GM19438 (cell line): ENCODE results near the gene CHRNA9.

Experiments used
- ATAC-seq: cut with Tn5 transposase; IDR thresholded peaks from one replicate; pipeline ENCODE4 v1.9.1; 2021; ENCODE audit warnings: low read depth; ENCODE audit not compliant: unreplicated experiment

CHRNA9 gene

DNA sequence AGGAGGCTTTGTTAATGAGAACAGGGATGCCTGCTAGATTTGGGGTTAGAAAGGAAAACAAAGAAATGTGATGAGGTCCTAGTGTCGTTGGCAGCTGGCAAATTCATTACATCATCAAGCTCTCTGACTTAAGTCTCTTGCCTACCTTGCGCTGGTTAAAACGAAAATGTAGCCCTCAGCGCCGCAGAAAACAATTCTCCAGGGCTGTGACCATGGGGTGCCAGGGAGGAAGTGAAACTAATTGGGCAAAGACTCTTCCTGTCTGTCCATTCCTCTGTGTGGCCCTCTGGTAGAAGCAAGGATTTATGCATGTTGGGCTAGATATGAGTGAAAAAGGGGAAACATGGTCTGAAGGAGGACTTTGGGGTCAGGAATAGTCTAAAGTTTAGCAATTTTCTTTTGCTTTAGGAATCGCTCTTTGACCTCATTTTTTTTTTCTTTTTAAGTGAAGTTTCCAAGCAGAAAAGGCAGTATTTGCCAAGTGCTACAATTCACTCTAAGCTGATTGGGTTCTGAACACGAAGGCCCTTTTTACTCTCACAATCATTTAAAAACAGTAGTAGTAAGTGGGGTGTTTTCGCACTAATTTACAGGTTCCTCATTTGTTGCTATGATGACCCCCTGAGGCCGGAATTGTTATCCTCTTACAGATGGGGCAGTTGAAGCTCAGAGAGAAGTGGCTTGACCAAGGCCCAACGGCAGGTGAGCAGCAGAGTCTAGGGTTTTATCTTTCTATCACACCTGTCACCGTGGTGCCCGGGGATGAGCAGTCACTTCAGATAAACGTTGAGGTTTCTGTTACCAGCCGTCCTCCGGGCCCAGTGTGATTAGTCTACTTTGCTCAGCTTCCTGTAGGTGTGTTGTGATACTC lies 27.3 kb upstream of the CHRNA9 start:
- no peak for ATAC-seq

DNA sequence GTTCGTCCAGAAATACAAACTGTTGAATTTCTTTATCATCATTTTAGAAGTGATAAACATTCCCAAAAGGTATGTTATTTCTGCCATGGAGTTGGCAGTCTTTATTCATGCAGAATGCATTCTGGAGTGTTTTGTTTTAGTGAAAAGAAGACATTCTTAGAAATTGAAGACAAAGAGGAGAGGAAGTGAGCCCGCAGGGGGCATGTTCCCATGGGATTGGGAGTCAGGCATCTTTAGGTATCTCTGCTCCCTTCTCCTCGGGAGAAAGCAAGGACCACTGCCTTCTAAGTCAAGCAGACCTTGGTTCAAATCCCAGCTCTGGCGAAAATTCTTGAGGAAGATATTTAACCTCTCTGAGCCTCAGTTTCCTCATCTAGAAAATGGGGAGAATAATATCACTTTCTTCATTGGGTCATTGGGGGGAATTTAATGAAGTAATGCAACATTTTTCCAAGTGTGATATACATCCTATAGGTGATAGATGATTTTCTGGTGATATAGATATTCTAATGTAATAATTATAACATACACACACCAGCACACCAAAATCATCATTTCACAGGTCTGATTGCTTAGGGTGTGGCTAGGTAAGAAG lies 26.5 kb upstream of the CHRNA9 start:
- no peak for ATAC-seq

DNA sequence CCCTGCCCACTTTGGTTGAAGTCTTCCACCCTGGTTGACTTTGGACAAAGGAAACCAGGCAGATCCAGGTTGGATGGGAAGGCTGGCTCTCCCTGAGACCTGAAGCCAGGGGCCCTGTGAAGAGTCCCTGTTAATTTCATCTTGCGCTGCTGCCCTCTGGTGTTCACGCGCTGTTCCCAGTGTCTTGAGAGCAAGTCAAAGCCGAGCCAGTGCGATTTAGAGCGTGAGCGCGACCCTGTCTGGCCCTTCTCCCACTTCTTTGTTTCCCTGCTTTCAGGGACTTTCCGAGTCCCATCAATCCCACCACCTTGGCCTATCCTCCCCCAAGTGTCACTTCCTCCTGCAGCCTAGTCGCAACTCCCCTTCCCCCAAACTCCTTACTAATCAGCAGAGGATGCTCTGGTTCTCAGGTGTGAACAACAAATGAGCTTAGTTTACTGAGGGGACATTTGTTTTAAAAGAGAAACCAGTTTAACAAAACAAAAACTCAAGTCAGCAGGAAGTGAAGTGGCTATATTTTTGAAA lies 25.8 kb upstream of the CHRNA9 start:
- ATAC-seq, result peak; percentile 55

DNA sequence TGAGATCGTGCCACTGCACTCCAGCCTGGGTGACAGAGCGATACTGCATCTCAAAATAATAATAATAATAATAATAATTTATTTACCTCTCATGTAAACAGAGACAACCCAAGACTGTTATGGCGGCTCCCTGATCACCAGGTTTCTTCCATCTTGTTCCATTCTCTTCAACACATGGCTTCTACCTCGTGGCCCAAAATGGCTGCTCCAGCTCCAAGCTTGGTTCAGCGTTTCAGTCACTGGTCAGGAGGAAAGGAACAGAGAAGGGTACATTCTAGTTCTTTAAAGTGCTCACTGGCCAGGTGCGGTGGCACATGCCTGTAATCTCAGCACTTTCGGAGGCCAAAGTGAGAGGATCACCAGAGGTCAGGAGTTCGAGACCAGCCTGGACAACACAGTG lies 24.9 kb upstream of the CHRNA9 start:
- no peak for ATAC-seq

DNA sequence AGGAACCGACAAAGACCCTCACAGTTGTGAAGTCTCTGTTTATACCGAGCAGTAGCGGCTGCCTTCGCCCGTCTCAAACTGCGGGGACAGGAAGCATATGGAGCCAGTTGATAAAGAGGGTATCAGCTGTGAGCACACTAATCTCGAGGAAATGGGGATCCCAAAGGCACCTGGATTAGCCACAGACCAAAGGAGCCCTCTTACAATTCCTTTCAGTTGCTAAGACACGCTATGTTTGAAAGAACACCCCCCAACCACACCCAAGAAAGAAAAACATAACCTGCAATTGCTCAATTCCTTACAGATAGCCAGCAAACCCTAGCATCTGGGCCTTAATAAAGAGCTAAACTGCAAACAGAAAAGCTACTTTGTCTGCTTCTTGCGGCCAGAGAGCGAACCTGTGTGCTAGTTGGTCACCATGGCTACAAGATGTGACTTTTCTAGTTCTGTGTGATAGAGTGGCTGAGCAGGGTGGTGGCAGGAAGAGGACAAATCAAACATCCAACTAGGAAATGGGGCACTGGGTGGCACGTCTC lies 23.3 kb upstream of the CHRNA9 start:
- ATAC-seq, result no peak

DNA sequence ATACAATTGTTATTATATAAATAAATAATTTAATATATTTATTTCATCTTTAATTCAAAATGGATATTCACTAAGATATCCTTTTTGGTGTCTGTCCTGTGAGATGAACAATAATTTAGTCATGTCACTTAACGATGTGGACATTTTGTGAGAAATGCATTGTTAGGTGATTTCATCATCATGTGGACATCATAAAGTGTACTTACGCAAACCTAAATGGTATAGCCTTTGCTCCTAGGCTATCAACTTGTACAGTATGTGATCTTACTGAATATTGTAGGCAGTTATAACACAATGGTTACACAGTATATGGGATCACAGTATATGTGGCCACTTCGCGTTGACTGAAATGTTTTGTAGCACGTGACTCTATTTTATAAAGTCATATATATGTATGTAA lies 20.2 kb upstream of the CHRNA9 start:
- no peak for ATAC-seq

DNA sequence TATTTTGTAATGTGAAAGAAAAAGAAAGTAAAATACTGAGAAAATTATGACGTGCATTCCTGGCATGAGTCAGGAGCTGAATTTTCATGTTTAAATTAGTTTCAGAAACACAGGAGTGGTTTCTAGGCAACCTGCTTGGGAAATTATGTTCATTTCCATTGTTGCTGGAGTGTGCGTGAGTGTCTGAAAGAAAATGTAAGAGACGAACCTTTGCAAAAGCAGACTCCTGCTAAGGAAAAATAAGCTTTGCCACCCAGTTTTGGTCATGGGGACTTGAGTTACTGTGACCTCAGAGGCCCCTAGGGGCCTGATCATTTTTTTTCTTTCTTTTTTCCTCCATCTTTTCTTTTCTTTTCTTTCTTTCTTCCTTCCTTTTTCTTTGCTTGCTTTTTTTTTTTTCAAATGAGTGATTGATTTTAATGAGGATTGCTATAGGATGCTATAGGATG lies 18.8 kb upstream of the CHRNA9 start:
- ATAC-seq, result no peak

DNA sequence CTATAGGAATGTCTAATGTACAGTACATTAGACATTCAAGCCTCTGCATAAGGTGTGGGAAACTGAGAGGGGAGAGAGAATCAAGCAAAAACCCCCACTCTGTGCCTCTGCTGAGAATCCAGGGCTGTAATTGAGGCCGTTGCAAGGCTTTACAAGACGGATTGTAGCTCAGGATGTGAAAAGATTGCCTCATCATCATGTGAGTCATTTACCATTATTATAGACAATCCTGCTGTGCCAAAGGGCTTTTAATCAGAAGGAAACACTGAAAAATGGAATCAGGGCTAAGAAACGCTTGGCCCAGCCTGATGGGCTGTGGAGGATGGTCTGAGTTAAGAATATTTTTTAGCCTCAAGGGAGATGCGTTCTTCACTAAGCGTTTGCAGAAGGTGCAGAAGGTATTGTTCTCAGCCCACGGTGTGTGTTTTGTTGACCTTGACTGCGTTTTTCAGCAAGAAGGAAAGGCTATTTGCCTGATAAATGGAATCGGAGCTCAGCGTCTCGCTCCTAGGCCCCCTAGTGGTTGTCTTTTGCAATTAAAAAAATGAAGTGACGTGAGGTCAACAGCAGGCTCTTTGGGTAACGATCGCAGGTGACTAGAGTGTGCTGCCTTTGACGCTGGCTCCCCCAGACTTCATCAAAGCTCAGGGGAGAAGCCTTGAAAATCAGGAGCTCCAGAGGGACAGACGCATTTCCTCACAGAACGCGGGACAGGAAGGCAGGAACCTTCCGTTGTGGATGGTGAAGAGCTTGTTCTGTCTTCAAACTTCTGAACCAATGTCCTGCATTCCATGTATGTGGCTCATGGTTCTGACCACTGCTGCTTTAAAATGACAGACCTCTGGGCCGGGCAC lies 18.1 kb upstream of the CHRNA9 start:
- peak; percentile 74 for ATAC-seq

DNA sequence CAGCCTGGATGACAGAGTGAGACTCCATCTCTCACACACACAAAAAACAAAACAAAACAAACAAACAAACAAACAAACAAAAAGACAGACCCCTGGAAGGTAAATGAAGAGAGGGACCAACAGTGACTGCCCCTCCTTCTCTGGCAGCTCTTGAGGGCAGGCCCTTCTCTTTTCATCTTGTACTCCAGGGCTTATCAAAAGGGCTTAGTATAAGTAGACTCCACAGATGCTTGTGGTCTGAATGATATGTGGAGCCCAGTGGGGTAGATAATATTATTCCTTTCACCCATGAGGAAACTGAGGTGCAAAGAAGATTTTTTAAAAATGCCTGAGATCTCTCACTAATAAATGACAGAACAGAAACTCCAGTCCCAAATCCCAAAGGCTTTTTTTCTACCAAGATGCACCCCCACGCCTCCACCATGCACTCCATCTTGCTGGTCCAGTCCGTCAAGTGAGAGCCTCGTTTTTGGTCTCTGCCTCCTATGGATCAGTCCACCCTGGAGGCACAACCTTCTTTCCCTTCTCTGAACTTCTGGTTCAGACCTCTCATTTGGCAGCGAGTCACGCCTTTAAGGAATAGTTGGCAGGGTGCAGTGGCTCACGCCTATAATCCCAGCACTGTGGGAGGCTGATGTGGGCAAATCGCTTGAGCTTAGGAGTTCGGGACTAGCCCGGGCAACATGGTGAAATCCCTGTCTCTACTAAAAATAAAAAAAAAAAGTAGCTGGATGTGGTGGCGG lies 17.0 kb upstream of the CHRNA9 start:
- no peak for ATAC-seq

DNA sequence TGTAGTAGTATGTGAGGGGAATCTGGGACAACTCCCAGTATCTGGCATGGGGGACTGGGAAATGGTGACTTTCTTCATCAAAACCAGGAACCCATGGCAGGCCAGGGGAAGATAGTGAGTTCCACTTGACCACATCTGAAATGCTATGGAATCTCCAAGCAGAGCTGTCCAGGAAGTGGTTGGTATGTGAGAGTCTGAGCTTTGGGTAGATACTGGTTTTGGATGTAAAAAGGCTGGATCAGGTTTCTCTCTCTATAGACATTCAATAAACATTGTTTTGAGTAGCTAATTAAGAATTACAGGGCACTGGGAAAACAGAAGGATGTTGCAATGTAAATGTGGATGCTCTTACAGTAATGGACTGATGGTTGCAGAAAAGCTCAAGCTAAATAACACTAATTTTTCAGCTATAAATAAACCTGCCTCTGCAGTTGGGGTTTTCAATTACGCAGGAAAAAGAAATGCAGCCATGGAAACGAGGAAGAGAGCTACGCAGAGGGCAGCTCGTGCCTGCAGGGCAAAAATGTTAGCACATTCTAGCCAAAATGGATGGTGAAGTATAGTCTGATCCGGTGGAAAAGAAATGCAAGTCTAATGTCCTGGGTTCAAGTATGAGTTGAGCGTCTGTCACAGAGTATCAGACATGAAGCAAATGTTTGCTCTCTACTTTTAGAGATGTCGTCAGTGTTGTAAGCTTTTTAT lies 13.4 kb upstream of the CHRNA9 start:
- ATAC-seq, result no peak

DNA sequence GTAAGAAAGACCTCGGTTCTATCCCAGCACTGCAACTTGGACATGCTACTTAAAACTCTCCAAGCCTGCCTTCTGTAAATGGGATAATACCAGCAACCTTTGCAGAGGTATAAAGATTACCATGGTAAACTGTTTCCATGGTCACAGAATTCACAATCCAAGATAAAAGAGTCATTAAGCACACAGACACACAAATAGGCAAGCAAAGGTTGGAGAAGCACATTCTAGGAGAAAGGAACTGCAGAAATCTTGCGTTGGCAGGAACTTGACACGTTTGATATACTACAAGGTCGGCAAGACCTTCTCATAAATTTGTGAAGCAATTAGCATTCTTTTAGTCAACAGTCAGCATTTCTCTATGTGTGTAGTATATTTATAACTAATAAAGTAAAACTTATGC lies 12.3 kb upstream of the CHRNA9 start:
- ATAC-seq, result no peak

DNA sequence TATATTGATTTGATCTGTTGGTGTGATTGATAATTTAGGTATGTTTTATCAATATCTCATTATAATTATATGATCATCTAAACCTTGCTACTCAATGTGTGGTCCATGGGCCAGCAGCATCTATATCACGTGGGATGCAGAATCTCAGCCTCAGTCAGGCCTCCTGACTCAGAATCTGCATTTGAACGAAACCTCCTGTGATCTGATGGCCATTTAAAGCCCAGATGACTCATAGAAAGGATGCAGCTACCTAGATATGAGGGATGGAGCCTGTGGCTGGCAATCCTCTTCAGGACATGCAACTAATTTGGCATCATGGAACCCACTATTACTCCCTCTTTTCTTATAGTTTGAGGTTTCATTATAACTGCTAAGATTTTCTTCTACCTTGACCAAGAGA lies 11.3 kb upstream of the CHRNA9 start:
- no peak for ATAC-seq

DNA sequence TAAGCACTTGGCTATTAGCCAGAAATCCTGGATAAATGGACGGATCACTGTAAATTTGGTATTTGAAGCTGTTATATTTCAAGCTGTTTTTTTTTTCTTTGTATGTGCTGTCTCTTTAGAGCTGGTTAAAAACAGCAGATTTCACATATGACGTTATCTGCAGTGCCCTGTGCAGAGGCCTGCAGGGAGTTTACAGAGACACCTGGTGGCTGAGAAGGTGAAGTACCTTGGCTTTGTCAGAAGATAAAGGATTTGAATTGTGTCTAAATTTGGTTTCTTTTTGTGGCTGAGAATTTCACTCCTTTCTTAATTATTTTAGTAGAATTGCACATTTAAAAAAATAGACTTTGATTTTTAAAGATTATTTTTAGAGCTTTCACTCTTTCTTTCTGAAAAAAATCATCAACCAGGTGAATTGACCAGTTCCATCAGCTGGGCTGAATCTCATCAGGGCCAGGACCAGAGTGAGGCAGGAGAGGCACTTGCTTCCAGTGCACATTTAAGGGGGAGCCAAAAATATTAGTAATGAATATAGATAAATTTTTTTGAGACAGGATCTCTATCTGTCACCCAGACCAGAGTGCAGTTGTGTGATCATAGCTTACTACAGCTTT lies 9.6 kb upstream of the CHRNA9 start:
- peak; percentile 95 for ATAC-seq

DNA sequence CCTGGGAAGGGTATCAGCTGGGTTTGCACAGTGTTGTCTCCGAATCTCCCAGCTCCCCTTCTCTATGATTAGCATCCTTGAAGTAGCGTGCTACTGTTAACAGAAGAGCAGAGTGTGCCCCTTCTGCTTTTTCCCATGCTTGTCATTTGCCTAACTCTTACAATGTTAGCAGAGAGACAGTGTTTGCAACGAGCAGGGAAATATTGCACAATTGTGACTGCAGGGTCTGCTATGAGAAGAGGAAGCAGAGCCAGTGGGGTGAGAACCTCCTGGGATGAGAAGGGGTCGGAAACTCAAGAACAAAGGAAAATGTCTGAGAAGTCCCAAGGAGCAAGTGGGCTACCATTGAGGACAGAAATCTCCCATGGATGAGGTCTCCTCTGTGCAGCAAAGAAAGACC lies 7.8 kb upstream of the CHRNA9 start:
- no peak for ATAC-seq

DNA sequence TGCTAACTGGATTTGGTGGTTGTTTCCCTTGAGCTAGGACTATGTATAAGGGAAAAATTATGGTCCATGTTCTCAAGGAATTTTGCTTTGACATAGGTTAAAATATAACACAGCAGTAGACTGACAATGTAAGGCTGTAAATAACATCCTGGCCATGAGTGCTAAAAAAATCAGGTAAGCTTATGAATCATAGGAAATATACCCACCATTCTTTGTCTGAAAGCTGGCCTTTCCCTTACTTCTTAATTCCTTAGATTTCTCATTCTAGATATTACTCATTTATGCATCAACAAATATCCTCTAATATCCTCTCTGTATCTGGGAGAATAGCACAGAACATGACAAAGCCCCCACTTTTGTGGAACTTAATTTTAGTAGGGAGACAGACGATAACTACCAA lies 6.8 kb upstream of the CHRNA9 start:
- ATAC-seq, result no peak

DNA sequence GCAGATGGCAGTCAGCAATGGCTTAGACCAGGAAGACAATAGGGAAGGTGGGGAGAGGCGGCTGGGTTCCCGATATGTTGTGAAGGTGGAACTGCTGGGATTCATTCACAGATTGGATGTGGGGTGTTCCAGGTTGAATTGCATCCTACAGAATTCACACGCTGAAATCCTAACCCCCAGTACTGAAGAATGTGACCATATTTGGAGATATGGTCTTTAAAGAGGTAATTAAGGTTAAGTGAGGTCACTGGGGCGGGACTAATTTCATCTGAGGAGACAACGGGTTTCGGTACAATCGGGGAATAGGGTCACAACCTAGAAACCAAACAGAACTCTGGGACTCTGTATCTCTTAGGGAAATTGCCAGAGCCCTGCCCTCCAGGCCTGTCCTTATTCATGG lies 5.3 kb upstream of the CHRNA9 start:
- no peak for ATAC-seq

DNA sequence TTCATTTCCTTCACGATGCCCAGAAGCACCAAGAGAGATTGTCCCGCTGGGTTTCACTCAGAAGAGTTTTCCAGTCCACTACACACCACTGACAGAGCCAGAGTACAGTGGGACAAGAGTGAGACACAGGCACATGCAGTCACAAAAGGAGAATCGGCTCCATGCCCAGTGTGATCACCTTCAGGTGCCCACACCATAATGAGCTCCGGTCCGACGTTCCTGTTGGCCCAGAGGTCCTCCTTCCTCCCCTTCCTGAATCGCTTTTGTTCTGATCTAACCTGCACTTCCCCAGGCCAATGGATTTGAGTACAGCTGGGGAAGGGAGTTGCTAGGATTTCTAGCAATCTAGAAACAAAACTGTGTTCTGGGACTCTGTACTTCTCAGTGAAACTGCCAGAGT lies 4.6 kb upstream of the CHRNA9 start:
- no peak for ATAC-seq

DNA sequence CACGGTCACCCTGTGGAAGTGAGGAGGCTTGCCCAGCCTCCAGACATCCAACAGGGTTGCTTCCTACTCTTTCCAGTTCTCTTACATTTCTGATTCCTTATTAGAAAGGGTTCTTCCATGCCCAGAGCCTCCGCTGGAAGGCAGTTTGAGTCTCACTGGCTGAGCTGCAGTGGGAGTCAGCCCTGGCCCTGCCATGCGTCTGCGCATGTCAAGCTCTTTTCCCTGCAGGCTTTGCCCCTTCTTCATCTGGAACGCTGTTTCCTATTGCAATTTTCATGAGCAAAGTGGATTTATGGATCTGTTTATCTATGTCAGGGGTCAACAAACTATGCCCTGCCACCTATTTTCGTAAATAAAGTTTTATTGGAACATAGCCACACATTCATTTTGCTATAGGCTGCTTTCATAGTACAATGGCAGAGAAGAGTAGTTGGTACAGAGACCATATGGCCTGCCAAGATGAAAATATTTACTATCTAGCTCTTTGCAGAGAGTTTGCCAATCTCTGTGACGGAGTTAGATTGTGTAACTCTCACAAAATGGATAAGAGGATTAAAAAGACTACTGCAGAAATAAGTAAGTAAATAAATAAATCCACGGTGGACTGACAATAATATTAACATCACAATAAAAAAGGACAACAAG lies 3.9 kb upstream of the CHRNA9 start:
- ATAC-seq, result no peak

DNA sequence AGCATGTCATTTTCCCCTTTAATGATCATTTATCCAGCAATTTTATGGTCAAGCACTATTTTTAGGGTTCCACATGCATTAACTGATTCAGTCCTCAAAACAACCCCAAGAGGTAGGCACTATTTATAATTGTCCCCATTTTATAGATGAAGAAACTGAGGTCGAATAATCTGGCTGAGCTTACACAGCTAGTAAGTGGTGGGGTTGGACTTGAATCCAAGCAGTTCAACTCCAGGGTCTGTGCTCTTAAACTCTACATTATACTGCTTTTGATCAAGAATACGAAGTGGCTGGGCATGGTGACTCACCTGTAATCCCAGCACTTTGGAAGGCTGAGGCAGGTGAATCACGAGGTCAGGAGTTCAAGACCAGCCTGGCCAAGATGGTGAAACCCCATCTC lies 3.2 kb upstream of the CHRNA9 start:
- no peak for ATAC-seq
